ENCODE measurements around the gene ZSCAN20. TPM values are rescaled to one million over a fixed set of nuclear protein-coding genes. Genes with fewer than 3 reads are reported as not detected.
"Not testable (repeated sequence)": the region's sequence is repeated elsewhere in the genome, so short reads cannot be mapped to it uniquely, and the experiment has no call there.

ZSCAN20 gene
- total RNA-seq, 2 donors from 2014 or later, result 4.9 to 6.2 TPM

DNA sequence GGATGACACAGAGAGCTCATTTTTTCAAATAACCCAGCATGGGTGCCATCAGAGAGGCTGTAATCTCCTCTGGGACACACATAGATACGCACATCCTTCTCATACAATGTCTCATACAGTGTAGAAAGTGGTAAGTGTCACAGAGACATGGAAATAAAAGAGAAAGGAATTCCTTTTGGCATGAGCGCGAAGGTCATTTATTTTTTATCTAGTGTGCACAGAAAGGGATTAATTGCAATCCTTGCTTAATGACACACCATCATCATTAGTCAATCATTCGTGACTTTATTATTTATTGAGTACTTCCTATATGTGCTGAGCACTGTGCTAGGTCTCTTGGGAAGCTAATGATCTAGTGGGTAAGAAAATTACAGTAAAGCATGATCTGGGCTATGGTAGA lies 5.0 kb downstream of the ZSCAN20 start:
- no peaks in the 10 kb centered on the region for H3K27me3 Mint-ChIP-seq
- no peak overlapping the region for H3K27ac Mint-ChIP-seq
- peaks cover 7 to 18% of the 10 kb centered on the region in 2 donors for H3K4me1 Mint-ChIP-seq (ENCODE audit: low read depth in 2 of 2)
- no peaks in the 10 kb centered on the region for H3K36me3 Mint-ChIP-seq
- ATAC-seq (no peak), DNase-seq (ENCODE audit: low spot score) (no peak)
- H3K4me3 Mint-ChIP-seq, result no peak overlapping the region
- H3K9me3 Mint-ChIP-seq, result no peaks in the 10 kb centered on the region

DNA sequence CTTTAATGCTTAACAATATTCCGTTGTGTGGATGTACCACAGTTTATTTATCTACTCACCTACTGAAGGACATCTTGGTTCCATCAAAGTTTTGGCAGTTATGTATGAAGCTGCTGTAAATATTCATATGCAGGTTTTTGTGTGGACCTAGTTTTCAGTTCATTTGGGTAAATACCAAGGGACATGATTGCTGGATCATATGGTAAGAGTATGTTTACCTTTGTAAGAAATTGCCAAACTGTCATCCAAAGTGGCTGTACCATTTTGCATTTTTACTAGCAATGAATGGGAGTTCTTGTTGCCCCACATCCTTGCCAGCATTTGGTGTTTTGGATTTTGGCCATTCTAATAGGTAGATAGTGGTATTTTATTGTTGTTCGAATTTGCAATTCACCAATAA lies 10.0 kb downstream of the ZSCAN20 start:
- Mint-ChIP-seq H3K4me3 (no peak overlapping the region), H3K27me3 (peaks cover 0 to 3% of the 10 kb centered on the region in 2 donors), H3K4me1 (ENCODE audit: low read depth in 2 of 2) (peaks cover 0 to 6% of the 10 kb centered on the region in 2 donors), H3K36me3 (peaks cover 20% of the 10 kb centered on the region), H3K9me3 (no peaks in the 10 kb centered on the region), H3K27ac (no peak overlapping the region)
- ATAC-seq, result no peak
- no peak for DNase-seq (ENCODE audit: low spot score)

DNA sequence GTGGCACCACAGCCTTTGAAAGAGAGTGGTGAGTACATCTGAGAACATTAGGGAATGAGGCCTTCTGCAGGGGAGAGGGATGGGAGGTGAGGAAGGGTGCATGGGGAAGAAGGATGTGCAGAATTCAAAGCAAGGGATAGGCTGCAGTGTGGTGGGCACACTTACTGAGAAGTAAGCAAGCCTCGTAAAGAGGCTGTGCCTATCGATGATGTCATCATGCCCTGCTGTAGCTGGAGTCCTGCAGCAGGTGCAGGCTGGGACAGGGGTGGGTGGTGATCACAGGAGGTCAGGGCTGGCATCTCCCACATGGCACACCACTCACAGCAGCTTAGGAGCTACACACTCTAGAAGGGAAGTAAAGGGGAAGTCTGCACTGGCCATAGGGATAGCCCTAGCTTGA lies 16.2 kb downstream of the ZSCAN20 start:
- Mint-ChIP-seq H3K27ac (no peak overlapping the region), H3K4me1 (ENCODE audit: low read depth in 2 of 2) (peaks cover 0 to 2% of the 10 kb centered on the region in 2 donors), H3K27me3 (peaks cover 0 to 3% of the 10 kb centered on the region in 2 donors), H3K36me3 (peaks cover 35% of the 10 kb centered on the region), H3K4me3 (no peak overlapping the region), H3K9me3 (peaks cover 2% of the 10 kb centered on the region)
- ATAC-seq (no peak), DNase-seq (ENCODE audit: low spot score) (no peak)

DNA sequence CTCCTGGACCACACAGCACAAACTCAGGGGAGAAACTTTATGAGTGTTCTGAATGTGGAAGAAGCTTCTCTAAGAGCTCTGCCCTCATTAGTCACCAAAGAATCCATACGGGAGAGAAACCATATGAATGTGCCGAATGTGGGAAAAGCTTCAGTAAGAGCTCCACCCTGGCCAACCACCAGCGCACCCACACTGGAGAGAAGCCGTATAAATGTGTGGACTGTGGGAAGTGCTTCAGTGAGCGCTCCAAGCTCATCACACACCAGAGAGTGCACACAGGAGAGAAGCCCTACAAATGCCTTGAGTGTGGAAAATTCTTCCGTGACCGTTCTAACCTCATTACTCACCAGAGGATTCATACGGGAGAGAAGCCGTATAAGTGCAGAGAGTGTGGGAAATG lies 22.5 kb downstream of the ZSCAN20 start:
- peaks cover 16% of the 10 kb centered on the region for H3K9me3 Mint-ChIP-seq
- no peak overlapping the region for H3K4me3 Mint-ChIP-seq
- H3K4me1 Mint-ChIP-seq (ENCODE audit: low read depth in 2 of 2), result no peaks in the 10 kb centered on the region
- H3K27me3 Mint-ChIP-seq, result peaks cover 0 to 2% of the 10 kb centered on the region in 2 donors
- H3K27ac Mint-ChIP-seq, result no peak overlapping the region
- ATAC-seq (no peak), DNase-seq (ENCODE audit: low spot score) (no peak)
- H3K36me3 Mint-ChIP-seq, result peaks cover 46% of the 10 kb centered on the region

DNA sequence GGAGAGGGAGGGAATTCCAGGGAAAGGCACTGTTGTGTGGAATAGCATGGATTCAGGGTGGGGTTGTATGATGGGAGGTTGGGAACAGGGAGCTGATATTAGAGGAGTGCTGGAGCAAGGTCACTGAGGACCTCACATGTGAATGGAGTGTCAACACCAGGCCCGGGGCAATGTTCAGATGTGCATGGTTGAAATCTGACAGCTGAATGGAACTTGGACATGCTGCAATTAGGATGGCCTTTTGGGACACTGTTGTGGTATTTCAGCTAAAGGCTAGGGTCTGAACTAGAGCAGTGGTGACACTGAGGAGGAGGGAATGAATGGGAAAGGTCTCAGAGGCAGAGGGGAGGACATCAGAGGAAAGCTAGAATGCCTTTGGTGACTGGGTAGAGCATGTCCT lies 25.0 kb downstream of the ZSCAN20 start:
- ATAC-seq, result no peak
- no peak overlapping the region for H3K4me3 Mint-ChIP-seq
- H3K4me1 Mint-ChIP-seq (ENCODE audit: low read depth in 2 of 2), result no peaks in the 10 kb centered on the region
- H3K36me3 Mint-ChIP-seq, result peaks cover 36% of the 10 kb centered on the region
- H3K9me3 Mint-ChIP-seq, result peaks cover 16% of the 10 kb centered on the region
- no peak for DNase-seq (ENCODE audit: low spot score)
- peaks cover 0 to 2% of the 10 kb centered on the region in 2 donors for H3K27me3 Mint-ChIP-seq
- no peak overlapping the region for H3K27ac Mint-ChIP-seq

DNA sequence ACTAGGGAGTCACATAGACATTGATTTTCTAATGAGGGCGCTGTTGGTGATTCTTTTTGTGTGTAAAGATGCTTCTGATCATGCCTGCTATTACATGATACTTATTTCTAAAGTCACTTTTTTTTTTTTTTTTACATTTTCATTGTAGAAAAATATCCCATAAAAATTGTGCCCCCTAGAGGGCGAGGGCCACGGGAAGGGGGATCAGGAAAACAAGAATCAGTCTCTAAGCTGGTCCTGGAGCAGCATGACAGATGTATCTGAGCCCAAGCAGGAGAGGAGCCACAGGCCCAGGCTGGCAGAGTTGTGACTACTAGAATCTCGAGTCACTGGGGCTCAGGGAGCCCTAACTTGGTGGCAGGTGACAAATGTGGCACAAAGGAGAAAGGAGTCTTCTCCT lies 28.1 kb downstream of the ZSCAN20 start:
- ATAC-seq (no peak), DNase-seq (ENCODE audit: low spot score) (no peak)
- Mint-ChIP-seq H3K4me3 (no peak overlapping the region), H3K27me3 (peaks cover 0 to 2% of the 10 kb centered on the region in 2 donors), H3K36me3 (peaks cover 12% of the 10 kb centered on the region), H3K27ac (no peak overlapping the region), H3K4me1 (ENCODE audit: low read depth in 2 of 2) (no peaks in the 10 kb centered on the region), H3K9me3 (no peaks in the 10 kb centered on the region)

DNA sequence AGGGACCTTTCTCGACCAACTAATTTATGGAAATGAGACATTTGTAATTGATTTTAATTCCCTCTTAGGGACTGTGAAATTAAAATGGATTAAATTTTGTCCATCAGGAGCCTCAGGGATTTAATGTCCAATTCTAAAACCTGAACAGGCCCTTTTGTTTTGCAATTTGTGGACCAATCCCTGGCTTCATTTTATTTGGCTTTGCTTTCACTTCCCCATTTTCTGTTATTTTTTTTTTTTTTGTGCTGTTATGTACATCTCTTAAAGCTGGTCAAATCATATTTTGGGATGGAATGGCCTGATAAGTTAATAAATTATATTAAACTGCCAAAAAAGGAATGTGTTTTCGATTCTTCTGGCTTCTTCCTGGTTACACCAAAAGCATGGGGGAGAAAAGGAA lies 28.9 kb downstream of the ZSCAN20 start:
- ATAC-seq (no peak), DNase-seq (ENCODE audit: low spot score) (no peak)
- Mint-ChIP-seq H3K27ac (no peak overlapping the region), H3K4me1 (ENCODE audit: low read depth in 2 of 2) (no peaks in the 10 kb centered on the region), H3K4me3 (no peak overlapping the region), H3K36me3 (peaks cover 8% of the 10 kb centered on the region), H3K9me3 (no peaks in the 10 kb centered on the region), H3K27me3 (peaks cover 0 to 2% of the 10 kb centered on the region in 2 donors)

DNA sequence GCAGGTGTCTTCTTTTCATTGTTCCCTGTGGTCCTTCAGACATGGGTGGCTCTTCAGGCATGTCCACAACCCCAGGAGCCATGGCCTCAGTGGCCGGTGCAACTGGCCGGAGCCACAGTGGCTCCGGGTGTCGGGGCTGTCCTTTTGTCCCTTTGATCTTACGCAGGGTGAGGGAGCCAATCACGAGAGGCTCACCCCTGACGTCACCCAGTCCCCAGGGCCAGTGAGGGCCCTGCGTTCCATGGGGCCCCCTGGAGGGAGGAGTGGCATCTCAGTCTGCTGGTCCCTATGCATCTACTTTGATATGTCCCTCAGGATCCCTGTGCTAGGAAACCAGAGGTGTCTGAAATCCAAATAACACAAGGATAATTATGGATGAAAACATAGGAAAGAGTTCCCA lies 29.3 kb downstream of the ZSCAN20 start:
- Mint-ChIP-seq H3K9me3 (no peaks in the 10 kb centered on the region), H3K4me3 (no peak overlapping the region), H3K4me1 (ENCODE audit: low read depth in 2 of 2) (no peaks in the 10 kb centered on the region), H3K27ac (no peak overlapping the region), H3K36me3 (peaks cover 7% of the 10 kb centered on the region), H3K27me3 (peaks cover 0 to 2% of the 10 kb centered on the region in 2 donors)
- DNase-seq (ENCODE audit: low spot score) (no peak), ATAC-seq (no peak)

DNA sequence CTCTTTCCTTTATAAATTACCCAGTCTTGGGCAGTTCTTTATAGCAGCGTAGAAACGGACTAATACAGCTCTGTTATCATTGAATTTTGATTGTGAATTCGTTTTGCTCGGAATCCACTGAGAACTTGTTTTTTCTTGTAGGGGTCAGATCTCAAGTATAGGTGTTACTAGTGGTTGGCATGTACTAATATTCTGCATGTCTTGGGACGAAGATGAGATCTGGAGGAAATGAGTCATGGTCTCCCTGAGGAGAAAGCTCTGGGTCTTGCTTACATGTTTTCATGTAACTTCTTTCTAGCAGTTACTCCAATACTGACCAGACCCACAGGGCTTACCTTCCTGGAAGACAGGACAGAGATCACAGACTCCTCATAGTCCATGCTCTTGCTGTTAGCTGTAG lies 30.3 kb downstream of the ZSCAN20 start:
- Mint-ChIP-seq H3K4me3 (no peak overlapping the region), H3K36me3 (no peaks in the 10 kb centered on the region), H3K27me3 (peaks cover 0 to 2% of the 10 kb centered on the region in 2 donors), H3K27ac (no peak overlapping the region), H3K9me3 (no peaks in the 10 kb centered on the region), H3K4me1 (ENCODE audit: low read depth in 2 of 2) (no peaks in the 10 kb centered on the region)
- DNase-seq (ENCODE audit: low spot score), result no peak
- no peak for ATAC-seq

DNA sequence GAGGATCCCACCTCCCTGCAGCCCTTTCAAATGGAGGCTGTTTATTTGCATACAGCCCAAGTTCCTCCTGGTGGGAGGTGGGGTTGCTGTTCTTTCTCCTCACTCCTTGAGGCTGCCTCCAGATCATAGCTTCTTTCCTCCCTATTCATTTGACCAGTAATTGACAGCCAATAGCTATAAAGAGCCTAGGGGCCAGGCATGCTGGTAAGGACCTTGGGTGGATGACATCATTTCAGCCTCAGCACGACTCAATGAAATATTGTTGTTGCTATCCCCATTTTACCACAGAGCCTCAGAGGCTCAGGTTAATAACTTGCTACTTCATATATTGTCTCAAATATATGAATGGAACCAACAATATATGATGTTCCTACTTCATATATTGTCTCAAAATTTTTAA lies 31.1 kb downstream of the ZSCAN20 start:
- DNase-seq (ENCODE audit: low spot score) (no peak), ATAC-seq (no peak)
- Mint-ChIP-seq H3K4me3 (no peak overlapping the region), H3K36me3 (no peaks in the 10 kb centered on the region), H3K9me3 (no peaks in the 10 kb centered on the region), H3K27me3 (peaks cover 0 to 5% of the 10 kb centered on the region in 2 donors), H3K4me1 (ENCODE audit: low read depth in 2 of 2) (no peaks in the 10 kb centered on the region), H3K27ac (no peak overlapping the region)

DNA sequence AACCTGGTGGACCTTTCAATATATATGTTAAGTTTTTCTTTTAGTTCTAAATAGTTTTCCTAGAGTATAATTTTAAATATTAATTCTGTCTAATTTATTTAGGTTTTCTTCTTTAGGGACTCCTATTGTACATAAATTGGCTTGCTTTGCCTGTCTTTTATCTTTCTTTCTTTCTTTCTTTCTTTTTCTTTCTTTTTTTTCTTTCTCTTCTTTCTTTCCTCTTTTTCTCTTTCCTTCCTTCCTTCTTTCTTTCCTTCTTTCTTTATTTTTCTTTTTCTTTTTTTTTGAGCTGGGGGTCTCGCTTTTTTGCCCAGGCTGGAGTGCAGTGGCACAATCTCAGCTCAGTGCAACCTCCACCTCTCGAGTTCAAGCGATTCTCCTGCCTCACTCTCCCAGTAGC lies 35.2 kb downstream of the ZSCAN20 start:
- no peaks in the 10 kb centered on the region for H3K9me3 Mint-ChIP-seq
- H3K27ac Mint-ChIP-seq, result no peak overlapping the region
- ATAC-seq, result no peak
- no peak for DNase-seq (ENCODE audit: low spot score)
- no peak overlapping the region for H3K4me3 Mint-ChIP-seq
- H3K36me3 Mint-ChIP-seq, result no peaks in the 10 kb centered on the region
- H3K4me1 Mint-ChIP-seq (ENCODE audit: low read depth in 2 of 2), result no peaks in the 10 kb centered on the region
- peaks cover 8 to 11% of the 10 kb centered on the region in 2 donors for H3K27me3 Mint-ChIP-seq

DNA sequence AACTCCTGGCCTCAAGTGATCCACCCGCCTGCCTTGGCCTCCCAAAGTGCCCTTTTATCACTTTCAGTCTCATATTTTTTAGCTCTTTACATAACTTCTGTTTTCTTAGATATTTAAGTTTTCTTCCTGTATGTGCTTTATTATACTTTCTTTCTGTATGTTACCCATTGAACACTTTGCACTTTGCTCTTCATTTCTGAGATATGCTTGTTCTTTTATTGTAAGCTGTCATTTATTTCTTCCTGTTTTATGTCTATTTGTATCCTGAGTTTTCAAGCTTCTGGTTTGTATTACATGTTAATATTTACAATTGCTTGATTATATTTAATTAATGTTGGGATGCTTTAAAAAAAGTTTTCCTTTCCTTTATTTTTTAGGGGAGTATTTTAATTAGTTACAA lies 35.7 kb downstream of the ZSCAN20 start:
- ATAC-seq, result no peak
- H3K27ac Mint-ChIP-seq, result no peak overlapping the region

DNA sequence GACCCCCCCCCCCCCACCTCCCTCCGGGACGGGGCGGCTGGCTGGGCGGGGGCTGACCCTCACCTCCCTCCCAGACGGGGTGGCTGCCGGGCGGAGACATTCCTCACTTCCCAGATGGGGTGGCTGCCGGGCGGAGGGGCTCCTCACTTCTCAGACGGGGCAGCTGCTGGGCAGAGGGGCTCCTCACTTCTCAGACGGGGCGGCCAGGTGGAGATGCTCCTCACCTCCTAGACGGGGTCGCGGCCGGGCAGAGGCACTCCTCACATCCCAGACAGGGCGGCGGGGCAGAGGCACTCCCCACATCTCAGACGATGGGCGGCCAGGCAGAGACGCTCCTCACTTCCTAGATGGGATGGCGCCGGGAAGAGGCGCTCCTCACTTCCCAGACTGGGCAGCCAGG lies 36.8 kb downstream of the ZSCAN20 start:
- H3K27ac Mint-ChIP-seq; DNase-seq (ENCODE audit: low spot score); H3K4me3 Mint-ChIP-seq; H3K9me3 Mint-ChIP-seq; ATAC-seq; H3K36me3 Mint-ChIP-seq; H3K4me1 Mint-ChIP-seq (ENCODE audit: low read depth in 2 of 2): not testable (repeated sequence)
- H3K27me3 Mint-ChIP-seq, result peaks cover 8 to 11% of the 10 kb centered on the region in 2 donors

More for the DNA sequence above, 35.7 kb downstream of the ZSCAN20 start:
- H3K27me3 Mint-ChIP-seq, result peaks cover 8 to 11% of the 10 kb centered on the region in 2 donors
- H3K9me3 Mint-ChIP-seq, result no peaks in the 10 kb centered on the region
- H3K4me1 Mint-ChIP-seq (ENCODE audit: low read depth in 2 of 2), result no peaks in the 10 kb centered on the region
- H3K36me3 Mint-ChIP-seq, result no peaks in the 10 kb centered on the region
- no peak overlapping the region for H3K4me3 Mint-ChIP-seq
- no peak for DNase-seq (ENCODE audit: low spot score)

DNA sequence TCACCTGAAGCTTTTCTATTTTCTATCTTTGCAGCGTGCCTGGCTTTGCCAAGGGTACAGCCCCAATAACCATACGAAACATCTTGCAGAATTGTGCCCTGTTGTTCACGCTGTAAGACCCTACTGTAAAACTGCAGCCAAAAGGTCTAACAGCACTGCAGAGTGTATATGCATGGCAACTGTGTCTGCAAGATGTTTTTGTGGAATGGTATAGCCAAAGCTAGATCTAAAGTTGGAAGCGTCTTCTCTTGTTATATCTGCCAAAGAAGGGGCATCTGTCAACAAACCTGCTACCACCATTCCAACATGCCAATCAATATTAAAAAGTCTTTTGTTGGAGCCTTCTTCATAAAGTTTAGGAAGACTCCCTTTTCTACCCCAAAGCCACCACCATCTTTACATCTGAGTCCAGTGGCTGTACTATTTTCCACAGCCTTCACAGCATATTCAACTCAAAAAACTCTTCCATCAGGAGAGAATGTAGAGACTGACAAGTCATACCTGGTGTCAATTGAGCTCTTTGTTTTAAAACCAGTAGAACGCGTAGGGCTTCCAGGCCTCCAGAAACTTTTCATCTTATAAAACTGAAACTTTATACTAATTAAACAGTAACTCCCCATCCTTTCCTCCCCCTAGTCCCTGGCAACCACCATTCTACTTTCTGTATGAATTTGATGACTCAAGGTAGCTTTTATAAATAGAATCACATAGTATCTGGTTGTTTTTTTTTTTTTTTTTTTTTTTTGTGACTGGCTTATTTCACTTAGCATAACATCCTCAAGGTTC lies 40.0 kb downstream of the ZSCAN20 start:
- H3K4me1 Mint-ChIP-seq (ENCODE audit: low read depth in 2 of 2), result no peaks in the 10 kb centered on the region
- peaks cover 11 to 13% of the 10 kb centered on the region in 2 donors for H3K27me3 Mint-ChIP-seq
- H3K36me3 Mint-ChIP-seq, result no peaks in the 10 kb centered on the region
- no peak for DNase-seq (ENCODE audit: low spot score)
- no peak overlapping the region for H3K4me3 Mint-ChIP-seq
- no peak overlapping the region for H3K27ac Mint-ChIP-seq
- ATAC-seq, result no peak
- H3K9me3 Mint-ChIP-seq, result no peaks in the 10 kb centered on the region

DNA sequence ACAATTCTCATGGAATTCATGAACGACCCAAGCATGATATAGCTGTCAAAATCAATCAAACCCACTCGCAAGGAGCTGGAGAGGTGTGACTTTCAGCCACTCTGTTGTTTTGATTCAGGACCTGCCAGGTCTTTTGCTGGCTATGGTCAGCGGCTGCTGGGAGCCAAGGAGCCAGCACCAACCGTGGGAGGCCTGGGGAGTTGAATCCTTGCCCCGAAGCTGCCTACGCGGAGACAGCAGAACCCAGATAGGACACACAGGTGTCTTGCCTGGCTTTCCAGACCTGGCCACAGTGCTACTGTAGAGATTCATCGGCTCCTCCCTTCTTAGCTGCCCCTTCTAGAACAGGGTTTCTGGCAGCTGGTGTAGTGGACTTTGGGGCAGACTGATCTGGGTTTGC lies 42.7 kb downstream of the ZSCAN20 start:
- no peak for ATAC-seq
- Mint-ChIP-seq H3K9me3 (no peaks in the 10 kb centered on the region), H3K27ac (no peak overlapping the region), H3K4me3 (no peak overlapping the region), H3K27me3 (peaks cover 12 to 13% of the 10 kb centered on the region in 2 donors), H3K36me3 (no peaks in the 10 kb centered on the region), H3K4me1 (ENCODE audit: low read depth in 2 of 2) (no peaks in the 10 kb centered on the region)
- DNase-seq (ENCODE audit: low spot score), result no peak

Measured in natural killer cell treated with Interleukin-12 subunit alpha and Interleukin-12 subunit beta and Interleukin-15 and Interleukin-18, amount 100 ng/mL, for 72 hours (primary cell).